Testis (tissue), 2 donors: Measurements from ENCODE around the gene FUT8.

Experiments used
- CTCF ChIP-seq, 3 experiments: fragments of 450-650 bp in 2 of 3; fragments of 200-600 bp in 1 of 3; sonication (generic) in 1 of 3; IDR thresholded peaks; one replicate each; pipeline ENCODE4 v1.5.1; 2016 to 2019; ENCODE audit warnings: antibody characterized with exemption in 3 of 3, mild to moderate bottlenecking in 2 of 3, moderate library complexity in 1 of 3
- POLR2A ChIP-seq: fragments of 450-650 bp; IDR thresholded peaks from one replicate; pipeline ENCODE4 v1.6.1; 2017; ENCODE audit warnings: antibody characterized with exemption, mild to moderate bottlenecking, moderate library complexity

GRCh38 chr14:65658202-65658601 lies 245.7 kb downstream of the FUT8 start:
- TF ChIP-seq CTCF (IDR thresholded peaks at IDR 0.05) (no peak), POLR2A (no peak)
